ENCODE results near the gene INPP5J. TPM values are rescaled to one million over a fixed set of nuclear protein-coding genes. Genes with fewer than 3 reads are reported as not detected.

Gene INPP5J
- total RNA-seq, 1 donor from 2014 or later, result 5.2 TPM

- Mint-ChIP-seq H3K9me3 (ENCODE audit: low read depth) (no peaks in the 10 kb centered on the region), H3K36me3 (ENCODE audit: low read depth) (no peaks in the 10 kb centered on the region), H3K4me1 (ENCODE audit: low read depth) (peaks cover 5% of the 10 kb centered on the region), H3K27ac (ENCODE audit: unreplicated experiment) (no peak overlapping the region), H3K4me3 (ENCODE audit: unreplicated experiment) (no peak overlapping the region), H3K27me3 (ENCODE audit: low read depth) (peaks cover 3% of the 10 kb centered on the region)
- no peak for TF ChIP-seq CTCF (IDR thresholded peaks at IDR 0.05)
- DNase-seq (ENCODE audit: low spot score), result no peak
Measured at GRCh38 chr22:31133911-31134310, 11.1 kb downstream of the INPP5J start.

- Mint-ChIP-seq H3K27ac (ENCODE audit: unreplicated experiment) (no peak overlapping the region), H3K4me1 (ENCODE audit: low read depth) (peaks cover 5% of the 10 kb centered on the region), H3K9me3 (ENCODE audit: low read depth) (no peaks in the 10 kb centered on the region), H3K36me3 (ENCODE audit: low read depth) (no peaks in the 10 kb centered on the region), H3K4me3 (ENCODE audit: unreplicated experiment) (no peak overlapping the region), H3K27me3 (ENCODE audit: low read depth) (peaks cover 9% of the 10 kb centered on the region)
- no peak for DNase-seq (ENCODE audit: low spot score)
- no peak for TF ChIP-seq CTCF (IDR thresholded peaks at IDR 0.05)
Measured at GRCh38 chr22:31134688-31135087, 11.9 kb downstream of the INPP5J start.

GRCh38 chr22:31135706-31136105 lies 12.9 kb downstream of the INPP5J start:
- H3K27ac Mint-ChIP-seq (ENCODE audit: unreplicated experiment), result no peak overlapping the region
- no peaks in the 10 kb centered on the region for H3K36me3 Mint-ChIP-seq (ENCODE audit: low read depth)
- H3K4me3 Mint-ChIP-seq (ENCODE audit: unreplicated experiment), result no peak overlapping the region
- H3K4me1 Mint-ChIP-seq (ENCODE audit: low read depth), result peaks cover 9% of the 10 kb centered on the region
- DNase-seq (ENCODE audit: low spot score), result no peak
- peaks cover 15% of the 10 kb centered on the region for H3K27me3 Mint-ChIP-seq (ENCODE audit: low read depth)
- H3K9me3 Mint-ChIP-seq (ENCODE audit: low read depth), result no peaks in the 10 kb centered on the region
- no peak for TF ChIP-seq CTCF (IDR thresholded peaks at IDR 0.05)

- no peaks in the 10 kb centered on the region for H3K36me3 Mint-ChIP-seq (ENCODE audit: low read depth)
- no peak overlapping the region for H3K4me3 Mint-ChIP-seq (ENCODE audit: unreplicated experiment)
Measured at GRCh38 chr22:31136155-31136554, 13.4 kb downstream of the INPP5J start.

GRCh38 chr22:31136711-31137110 lies 13.9 kb downstream of the INPP5J start:
- Mint-ChIP-seq H3K27me3 (ENCODE audit: low read depth) (peaks cover 15% of the 10 kb centered on the region), H3K27ac (ENCODE audit: unreplicated experiment) (no peak overlapping the region), H3K9me3 (ENCODE audit: low read depth) (no peaks in the 10 kb centered on the region), H3K36me3 (ENCODE audit: low read depth) (no peaks in the 10 kb centered on the region), H3K4me1 (ENCODE audit: low read depth) (peaks cover 6% of the 10 kb centered on the region), H3K4me3 (ENCODE audit: unreplicated experiment) (no peak overlapping the region)
- no peak for TF ChIP-seq CTCF (IDR thresholded peaks at IDR 0.05)
- DNase-seq (ENCODE audit: low spot score), result no peak

More at GRCh38 chr22:31136155-31136554, 13.4 kb downstream of the INPP5J start:
- H3K27me3 Mint-ChIP-seq (ENCODE audit: low read depth), result peaks cover 15% of the 10 kb centered on the region
- peaks cover 9% of the 10 kb centered on the region for H3K4me1 Mint-ChIP-seq (ENCODE audit: low read depth)
- H3K27ac Mint-ChIP-seq (ENCODE audit: unreplicated experiment), result no peak overlapping the region
- no peaks in the 10 kb centered on the region for H3K9me3 Mint-ChIP-seq (ENCODE audit: low read depth)
- DNase-seq (ENCODE audit: low spot score), result no peak
- TF ChIP-seq CTCF (IDR thresholded peaks at IDR 0.05), result no peak
